Measurements from ENCODE around the gene CNR1.

The CNR1 gene

DNA sequence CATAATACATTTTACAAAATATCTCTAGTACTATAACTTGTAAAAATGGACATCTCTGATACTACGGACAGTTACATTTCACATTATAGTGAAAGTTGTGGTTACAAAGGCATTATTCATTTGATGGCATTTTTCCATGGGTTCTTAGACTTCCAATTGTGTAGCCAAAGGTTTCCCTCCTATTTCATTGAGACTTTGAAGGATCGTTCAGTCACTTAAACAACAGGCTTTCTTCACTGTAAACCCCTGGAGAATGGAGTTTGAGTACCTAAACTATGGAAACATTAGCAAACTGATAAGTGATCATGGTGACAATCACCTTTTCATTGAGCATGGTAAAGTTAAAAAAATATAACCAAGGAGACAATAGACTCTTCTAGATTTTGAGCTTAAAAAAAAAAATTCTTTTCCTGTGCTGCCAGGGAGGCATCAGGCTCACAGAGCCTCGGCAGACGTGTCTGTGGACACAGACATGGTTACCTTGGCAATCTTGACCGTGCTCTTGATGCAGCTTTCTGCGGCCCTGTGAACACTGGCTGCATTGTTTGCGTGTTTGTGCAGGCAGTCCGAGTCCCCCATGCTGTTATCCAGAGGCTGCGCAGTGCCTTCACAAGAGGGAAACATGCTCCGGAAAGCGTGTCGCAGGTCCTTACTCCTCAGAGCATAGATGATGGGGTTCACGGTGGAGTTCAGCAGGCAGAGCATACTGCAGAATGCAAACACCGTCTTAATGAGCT, 22.6 kb downstream of the CNR1 start:
- no peak for DNase-seq (ENCODE audit: low spot score)

GRCh38 chr6:88142297-88142668, 23.9 kb downstream of the CNR1 start:
- DNase-seq (ENCODE audit: low spot score) = no peak

DNA sequence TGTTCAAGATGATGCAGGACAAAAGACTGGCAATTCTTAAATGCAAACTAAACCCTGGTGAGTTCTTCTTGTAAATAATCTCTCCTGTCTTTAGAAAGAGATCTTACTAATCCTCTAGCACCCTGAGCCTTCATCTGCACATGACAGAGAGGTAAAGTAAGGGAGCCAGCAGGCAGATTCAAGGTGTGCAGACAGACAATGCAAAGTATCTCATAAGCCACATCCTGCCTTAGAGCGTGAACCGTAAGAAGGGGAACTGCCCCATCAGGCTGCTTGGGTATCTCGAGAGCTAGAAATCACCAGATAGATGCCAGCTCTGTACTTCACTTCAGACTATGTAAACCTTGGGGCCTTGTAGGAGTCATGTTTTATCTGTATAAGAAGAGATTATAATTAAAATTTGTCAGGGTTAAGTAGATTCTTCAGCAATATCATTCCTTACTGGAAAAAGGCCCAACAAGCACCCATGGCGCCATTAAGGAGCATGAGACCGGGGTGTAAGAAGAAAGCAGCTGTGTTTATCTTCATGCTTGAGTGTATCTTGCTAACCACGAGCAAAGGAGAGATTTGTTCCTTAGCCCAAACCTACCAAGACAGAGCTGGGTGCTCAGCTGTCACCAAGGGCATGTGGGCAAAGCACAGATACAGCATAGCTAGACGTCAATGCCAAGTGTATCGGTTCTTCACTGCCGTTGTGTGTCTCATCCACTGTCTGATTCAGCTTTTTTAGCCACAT, 24.4 kb downstream of the CNR1 start:
- no peak for DNase-seq (ENCODE audit: low spot score)

- no peak for DNase-seq (ENCODE audit: low spot score)
Observed at GRCh38 chr6:88137915-88138314, 28.2 kb downstream of the CNR1 start.

GRCh38 chr6:88135578-88136114, 30.5 kb downstream of the CNR1 start:
- DNase-seq (ENCODE audit: low spot score) = no peak

DNA sequence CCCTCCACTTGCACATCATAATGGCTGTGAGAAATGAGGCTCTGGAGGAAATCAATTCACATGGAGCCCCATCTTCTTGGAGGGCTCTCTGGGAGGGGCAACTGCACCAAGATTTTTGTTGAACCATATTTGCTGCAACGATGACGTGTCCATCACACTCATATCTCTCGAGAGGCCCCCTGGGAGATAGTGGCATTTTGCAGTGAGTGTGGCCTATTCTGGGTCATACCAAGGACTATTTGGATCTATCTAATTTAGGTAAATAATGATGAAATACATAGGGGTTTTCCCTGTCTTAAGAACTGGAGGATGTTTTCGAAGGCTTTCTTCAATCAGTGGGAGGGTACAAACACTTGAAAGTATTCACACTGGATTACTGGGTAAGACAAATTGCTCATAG, 31.6 kb downstream of the CNR1 start:
- no peak for DNase-seq (ENCODE audit: low spot score)

DNA sequence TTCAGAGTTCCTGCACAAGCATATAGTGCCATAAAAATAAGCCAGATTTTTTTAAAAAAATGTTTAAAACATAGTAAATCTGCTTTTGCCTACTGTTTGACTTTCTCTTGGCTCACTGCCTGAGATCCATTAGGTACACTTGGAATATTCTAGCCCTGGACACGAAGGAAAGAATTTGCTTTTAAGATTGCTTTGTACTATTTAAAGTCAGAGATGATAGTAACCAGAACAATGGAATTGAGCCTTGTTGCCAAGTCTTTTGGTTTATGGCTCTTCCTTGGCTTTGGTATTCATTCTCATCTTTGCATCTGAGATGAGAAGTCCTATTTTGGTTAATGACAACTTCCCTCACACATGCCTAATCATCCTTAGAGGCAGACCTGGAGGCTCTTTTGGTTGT, 32.4 kb downstream of the CNR1 start:
- DNase-seq (ENCODE audit: low spot score) = no peak

DNA sequence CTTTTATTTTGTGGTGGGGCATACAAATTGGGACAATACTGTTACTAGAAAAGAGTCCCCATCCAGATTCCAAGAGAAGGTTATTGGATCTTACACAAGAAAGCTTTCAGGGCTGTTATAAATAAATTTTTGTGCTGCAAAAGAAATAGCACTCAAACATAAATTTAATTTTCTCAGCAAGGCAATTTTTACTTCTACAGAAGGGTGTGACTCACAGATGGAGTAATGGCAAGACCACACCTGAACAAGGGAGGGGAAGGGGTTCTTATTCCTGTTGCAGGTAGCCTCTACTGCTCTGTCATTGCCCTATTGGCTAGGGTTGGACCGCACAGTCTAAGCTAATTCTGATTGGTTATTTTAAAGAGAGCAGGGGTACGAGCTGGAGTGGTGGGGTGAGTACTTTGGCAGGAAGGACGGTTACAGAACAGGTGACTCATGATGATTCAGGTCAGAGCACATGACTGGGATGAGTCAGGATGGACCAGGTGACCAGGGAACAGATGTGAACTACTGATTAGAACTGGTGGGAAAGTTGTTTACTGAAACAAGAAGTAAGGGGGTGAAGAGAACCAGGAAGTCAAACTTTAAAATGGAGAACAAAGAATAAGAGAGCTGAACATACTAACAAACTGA, 41.1 kb downstream of the CNR1 start:
- no peak for DNase-seq (ENCODE audit: low spot score)

- no peak for DNase-seq (ENCODE audit: low spot score)
Observed at GRCh38 chr6:88120635-88121034, 45.5 kb downstream of the CNR1 start.

GRCh38 chr6:88119769-88120168, 46.4 kb downstream of the CNR1 start:
- no peak for DNase-seq (ENCODE audit: low spot score)

DNA sequence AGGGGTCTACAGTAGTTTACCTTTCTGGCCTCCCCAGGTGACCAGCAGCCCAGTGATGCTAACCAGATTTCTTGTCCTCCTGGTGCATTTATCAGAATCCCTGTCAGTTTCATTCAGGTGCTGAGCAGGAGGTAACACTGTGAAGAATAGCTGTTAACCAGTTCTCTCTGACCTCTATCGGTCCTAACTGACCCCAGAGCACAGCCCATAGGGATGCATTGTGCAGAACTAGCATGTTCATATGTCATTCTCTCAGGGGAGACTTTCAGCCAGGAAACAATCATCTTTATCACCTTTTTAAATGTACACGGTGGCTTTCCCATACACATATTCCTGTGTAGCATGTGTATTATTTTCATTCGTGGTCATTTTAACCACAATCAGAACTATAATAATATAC, 49.9 kb downstream of the CNR1 start:
- DNase-seq (ENCODE audit: low spot score) = no peak

DNA sequence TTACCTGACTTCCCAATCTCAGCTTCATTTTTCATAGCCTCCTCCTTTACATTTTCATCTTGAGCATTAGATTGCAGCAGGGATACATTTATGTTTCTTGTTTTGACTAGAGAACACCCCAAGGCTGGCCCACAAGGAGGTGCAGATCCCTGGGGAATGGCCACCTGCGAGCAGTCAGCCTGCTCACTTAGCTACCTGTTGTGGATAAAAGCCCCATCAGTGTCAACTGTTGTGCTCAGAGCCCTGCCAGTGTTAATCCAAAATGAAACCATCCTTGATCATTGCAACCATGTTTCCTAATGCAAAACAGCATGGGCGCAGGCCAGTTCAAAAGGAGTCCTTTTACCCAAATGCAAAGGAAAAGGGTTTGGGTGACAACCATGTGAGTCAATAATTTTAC, 50.8 kb downstream of the CNR1 start:
- DNase-seq (ENCODE audit: low spot score) = no peak

- no peak for DNase-seq (ENCODE audit: low spot score)
Observed at GRCh38 chr6:88114838-88115237, 51.3 kb downstream of the CNR1 start.

DNA sequence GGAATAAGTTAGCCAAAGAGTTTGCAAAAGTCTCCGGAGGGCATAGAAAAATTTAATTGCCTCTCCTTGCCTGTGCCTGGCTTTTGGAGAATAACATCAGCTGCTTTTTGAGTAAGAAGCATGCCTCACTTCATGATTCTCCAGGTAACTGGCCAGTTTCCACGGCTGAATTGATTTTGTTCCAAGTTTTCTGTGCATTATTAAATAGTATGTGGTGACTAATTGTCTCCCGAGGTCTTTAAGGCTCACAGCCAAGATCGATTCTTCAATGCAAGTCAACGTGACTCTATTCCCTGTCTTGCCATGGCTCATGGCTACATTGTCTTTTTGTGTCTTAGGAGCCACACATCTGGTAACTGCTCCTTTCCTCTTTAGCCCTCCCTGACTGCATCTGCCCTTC, 54.2 kb downstream of the CNR1 start:
- no peak for DNase-seq (ENCODE audit: low spot score)

DNA sequence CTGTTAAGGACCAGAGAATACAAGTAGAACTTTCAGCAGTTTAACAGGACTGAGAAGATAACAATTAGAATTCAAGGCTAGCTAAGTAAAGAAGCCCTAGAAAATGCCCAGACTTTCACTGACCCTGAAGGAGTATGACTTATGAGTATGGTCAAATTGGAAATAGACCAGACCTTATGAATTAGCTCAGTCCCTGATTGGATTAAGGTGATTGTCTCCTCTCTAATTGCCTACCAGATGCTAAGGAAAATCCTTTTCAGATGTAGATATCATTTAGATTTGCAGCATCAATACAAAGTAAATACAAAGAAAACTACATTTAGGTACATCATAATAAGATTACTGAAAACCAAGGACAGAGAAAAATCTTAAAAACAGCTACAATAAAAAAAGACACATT, 58.9 kb downstream of the CNR1 start:
- DNase-seq (ENCODE audit: low spot score) = no peak

DNA sequence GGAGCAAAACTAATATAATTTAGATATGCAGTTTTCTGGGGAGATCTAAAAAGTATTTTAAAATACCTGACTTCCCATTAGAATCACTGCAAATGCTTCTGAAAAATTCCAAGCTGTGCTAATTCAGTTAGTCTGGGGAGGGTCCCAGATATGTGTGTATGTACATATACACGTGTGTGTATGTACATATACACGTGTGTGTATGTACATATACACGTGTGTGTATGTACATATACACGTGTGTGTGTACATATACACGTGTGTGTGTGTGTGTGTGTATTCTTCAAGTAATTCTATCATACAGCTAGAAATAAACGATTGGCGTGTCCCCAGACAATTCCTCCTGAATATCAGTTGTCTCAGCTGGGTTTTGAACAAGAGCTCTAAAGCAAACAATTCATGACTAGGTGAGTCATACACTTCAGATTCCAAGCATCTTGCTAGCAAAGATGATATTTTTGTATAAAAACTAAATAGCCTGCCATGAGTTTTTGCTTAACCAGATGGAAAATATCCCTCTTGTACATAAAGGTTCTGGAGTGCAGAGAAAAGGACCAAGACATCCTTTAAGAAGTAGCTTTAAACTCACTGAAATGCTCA, 60.3 kb downstream of the CNR1 start:
- DNase-seq (ENCODE audit: low spot score) = no peak
